ENCODE data around the gene DNAJB11.
A peak's percentile ranks its signal among the peaks of the same experiment; 100 is the strongest.

DNA sequence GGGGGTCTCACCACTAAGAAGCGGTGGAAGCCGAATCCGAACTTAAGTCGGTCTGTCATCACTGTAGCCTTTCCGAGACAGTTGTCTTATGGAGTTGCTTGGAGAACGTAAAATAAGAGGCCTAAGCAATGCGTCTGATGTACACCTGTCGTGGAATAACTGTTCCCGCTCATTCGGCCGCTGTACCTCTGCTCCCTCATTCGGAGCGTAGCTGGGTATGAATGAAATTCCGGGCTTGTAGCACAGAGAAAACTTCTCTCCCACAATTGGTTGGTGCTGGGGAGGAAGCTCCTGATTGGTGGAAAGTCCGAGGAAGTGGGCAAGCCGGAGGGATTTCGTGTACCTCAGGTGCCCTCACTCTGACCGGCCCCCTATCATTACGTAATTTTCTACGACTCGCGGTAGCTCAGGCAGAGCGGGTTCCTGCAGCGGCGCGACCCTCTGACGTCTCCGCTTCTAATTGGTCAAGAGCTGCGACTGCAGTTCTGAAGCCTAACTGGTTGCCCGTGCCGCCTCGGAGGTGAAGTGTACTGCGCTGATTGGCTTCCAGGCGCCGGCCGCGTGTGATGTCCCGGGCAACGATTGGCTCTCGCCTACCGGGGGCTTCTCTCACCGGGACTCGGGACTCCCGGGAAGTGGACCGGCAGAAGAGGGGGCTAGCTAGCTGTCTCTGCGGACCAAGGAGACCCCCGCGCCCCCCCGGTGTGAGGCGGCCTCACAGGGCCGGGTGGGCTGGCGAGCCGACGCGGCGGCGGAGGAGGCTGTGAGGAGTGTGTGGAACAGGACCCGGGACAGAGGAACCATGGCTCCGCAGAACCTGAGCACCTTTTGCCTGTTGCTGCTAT is at the start of gene DNAJB11:
- TF ChIP-seq POLR2AphosphoS5 (IDR thresholded peaks at IDR 0.05; ENCODE audit: low read depth, low read length) (peak; percentile 97), POLR2A (IDR thresholded peaks at IDR 0.05; ENCODE audit: low read depth, low read length) (peak; percentile 98), TAF1 (IDR thresholded peaks at IDR 0.05; ENCODE audit: low read depth, low read length) (peak; percentile 100), PAX5 (IDR thresholded peaks at IDR 0.05; ENCODE audit: insufficient read depth, low read length, severe bottlenecking) (peak; percentile 34), SPI1 (IDR thresholded peaks at IDR 0.05; ENCODE audit: low read depth, low read length) (peak; percentile 68)
